ENCODE results near the gene KRT3.

The KRT3 gene

DNA sequence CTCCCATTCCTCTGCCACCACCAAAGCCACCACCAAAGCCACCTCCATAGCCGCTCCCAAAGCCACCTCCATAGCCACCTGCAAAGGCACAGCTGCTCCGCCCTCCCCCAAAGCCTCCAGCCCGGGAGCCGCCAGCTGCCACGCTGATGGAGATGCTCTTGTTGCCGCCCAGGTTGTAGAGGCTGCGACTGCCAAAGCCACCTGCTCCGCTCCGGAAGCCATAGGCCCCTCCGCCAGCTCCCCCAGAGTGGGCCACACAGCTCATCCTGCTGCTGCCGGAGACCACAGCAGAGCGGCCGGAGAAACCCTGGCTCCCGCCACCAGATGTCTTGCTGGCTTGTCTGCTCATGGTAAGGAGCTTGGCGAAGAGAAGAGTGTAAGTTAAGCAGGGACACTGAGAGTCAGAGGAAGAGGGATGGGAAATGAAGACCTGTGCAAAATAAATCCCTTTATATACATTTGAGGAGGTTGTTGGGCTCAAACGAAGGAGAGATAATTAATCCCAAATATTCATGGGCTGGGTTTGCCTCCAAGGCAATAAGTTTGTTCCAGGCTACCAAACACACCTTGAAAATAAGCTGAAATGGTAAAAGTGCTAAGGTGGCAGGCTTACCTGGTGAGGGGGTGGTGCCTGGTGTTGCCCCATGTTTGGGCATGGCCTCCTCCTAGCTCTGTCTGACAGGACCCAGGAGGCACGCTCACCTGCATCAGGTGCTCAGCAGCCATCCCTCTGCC, at the start of gene KRT3:
Gene KRT3, minus strand, starts transcription at position 424 of the 735 bp plus-strand sequence. Its CDS starts 75 bp downstream, at position 349.
- H3K27ac ChIP-seq (ENCODE audit: low read depth, low read length), result no peak within 1 kb of the TSS
- no peaks in the 10 kb centered on the region for H3K9me2 ChIP-seq (replicated peaks; ENCODE audit: control insufficient read depth, low read length)
- H3K79me2 ChIP-seq (ENCODE audit: control insufficient read depth, low read length), result no peaks in the 10 kb centered on the region
- no peak within 1 kb of the TSS for H3K4me2 ChIP-seq (ENCODE audit: low read length)
- H3K27me3 ChIP-seq (ENCODE audit: control insufficient read depth, low read length), result no peaks in the 10 kb centered on the region
- H3K36me3 ChIP-seq (ENCODE audit: control insufficient read depth, low read length), result no peaks in the 10 kb centered on the region
- no peak for TF ChIP-seq EZH2phosphoT487 (IDR thresholded peaks at IDR 0.05; ENCODE audit: borderline replicate concordance, low read length)
- TF ChIP-seq, protein P1, sequence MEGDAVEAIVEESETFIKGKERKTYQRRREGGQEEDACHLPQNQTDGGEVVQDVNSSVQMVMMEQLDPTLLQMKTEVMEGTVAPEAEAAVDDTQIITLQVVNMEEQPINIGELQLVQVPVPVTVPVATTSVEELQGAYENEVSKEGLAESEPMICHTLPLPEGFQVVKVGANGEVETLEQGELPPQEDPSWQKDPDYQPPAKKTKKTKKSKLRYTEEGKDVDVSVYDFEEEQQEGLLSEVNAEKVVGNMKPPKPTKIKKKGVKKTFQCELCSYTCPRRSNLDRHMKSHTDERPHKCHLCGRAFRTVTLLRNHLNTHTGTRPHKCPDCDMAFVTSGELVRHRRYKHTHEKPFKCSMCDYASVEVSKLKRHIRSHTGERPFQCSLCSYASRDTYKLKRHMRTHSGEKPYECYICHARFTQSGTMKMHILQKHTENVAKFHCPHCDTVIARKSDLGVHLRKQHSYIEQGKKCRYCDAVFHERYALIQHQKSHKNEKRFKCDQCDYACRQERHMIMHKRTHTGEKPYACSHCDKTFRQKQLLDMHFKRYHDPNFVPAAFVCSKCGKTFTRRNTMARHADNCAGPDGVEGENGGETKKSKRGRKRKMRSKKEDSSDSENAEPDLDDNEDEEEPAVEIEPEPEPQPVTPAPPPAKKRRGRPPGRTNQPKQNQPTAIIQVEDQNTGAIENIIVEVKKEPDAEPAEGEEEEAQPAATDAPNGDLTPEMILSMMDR (IDR thresholded peaks at IDR 0.05; ENCODE audit: low read depth, low read length, poor library complexity, severe bottlenecking), result no peak
- H3K4me1 ChIP-seq (ENCODE audit: control insufficient read depth, low read length), result no peaks in the 10 kb centered on the region
- H4K20me1 ChIP-seq (ENCODE audit: control insufficient read depth, insufficient read depth, low read depth, low read length), result no peaks in the 10 kb centered on the region
- no peaks in the 10 kb centered on the region for H3K9me3 ChIP-seq (ENCODE audit: control insufficient read depth, insufficient read depth, low read length)
- H3K4me3 ChIP-seq (ENCODE audit: low read length), result no peak within 1 kb of the TSS
- no peaks in the 10 kb centered on the region for H3F3A ChIP-seq (ENCODE audit: control insufficient read depth, insufficient read depth)

DNA sequence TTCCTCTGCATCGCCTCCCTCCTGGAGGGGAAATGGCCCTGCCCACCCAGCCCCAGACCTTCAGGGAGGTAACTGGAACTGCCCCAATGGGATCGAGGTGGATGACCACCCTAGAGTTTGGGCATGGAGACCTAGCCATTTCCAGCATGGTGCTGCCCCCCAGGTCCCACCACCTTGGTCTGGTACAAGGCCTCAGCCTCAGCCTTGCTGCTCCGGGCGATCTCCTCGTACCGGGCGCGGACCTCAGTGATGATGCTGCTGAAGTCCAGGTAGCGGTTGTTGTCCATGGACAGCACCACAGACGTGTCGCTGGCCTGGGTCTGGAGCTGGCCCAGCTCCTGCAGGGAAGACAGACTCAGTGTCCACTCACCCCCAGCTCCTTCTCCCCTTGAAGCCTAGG, 48.5 kb upstream of the KRT3 start:
- no peaks in the 10 kb centered on the region for H3F3A ChIP-seq (ENCODE audit: control insufficient read depth, insufficient read depth)

DNA sequence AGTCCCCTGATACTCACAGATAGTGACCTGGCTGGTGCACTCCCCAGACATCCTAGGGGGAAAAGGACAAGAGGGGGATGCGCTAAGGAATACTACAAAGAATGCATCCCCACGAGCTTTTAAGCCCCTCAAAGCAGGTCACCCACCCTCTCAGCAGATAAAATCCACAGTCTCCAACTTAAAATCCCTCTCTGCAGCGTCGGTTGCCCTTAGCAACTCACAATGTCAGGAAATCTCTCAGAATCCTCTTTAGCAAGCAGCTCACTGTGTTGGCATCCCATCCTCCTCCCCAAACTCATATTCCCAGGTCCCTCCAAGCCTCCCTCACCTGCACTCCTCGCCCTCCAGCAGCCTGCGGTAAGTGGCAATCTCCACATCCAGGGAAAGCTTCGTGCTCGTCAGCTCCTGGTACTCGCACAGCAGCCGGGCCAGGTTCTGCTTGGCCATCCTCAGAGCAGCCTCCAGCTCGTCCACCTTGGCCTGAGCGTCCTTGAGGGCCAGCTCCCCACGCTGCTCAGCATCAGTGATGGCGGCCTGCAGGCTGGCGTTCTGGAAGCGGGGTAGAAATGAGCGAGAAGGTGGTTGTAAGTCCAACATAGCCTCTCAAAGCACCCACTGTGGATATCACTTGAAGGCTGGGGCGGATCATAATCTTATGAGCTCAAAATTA, 43.7 kb upstream of the KRT3 start:
- Histone ChIP-seq H3F3A (ENCODE audit: control insufficient read depth, insufficient read depth) (no peaks in the 10 kb centered on the region), H3K79me2 (ENCODE audit: control insufficient read depth, low read length) (no peaks in the 10 kb centered on the region), H3K9me2 (replicated peaks; ENCODE audit: control insufficient read depth, low read length) (no peaks in the 10 kb centered on the region), H3K4me2 (ENCODE audit: low read length) (no peak overlapping the region), H3K27me3 (ENCODE audit: control insufficient read depth, low read length) (no peaks in the 10 kb centered on the region; the same call in 1 of the 2 replicates), H4K20me1 (ENCODE audit: control insufficient read depth, insufficient read depth, low read depth, low read length) (no peaks in the 10 kb centered on the region), H3K4me1 (ENCODE audit: control insufficient read depth, low read length) (no peaks in the 10 kb centered on the region), H3K9me3 (ENCODE audit: control insufficient read depth, insufficient read depth, low read length) (no peaks in the 10 kb centered on the region), H3K27ac (ENCODE audit: low read depth, low read length) (no peak overlapping the region), H3K36me3 (ENCODE audit: control insufficient read depth, low read length) (no peaks in the 10 kb centered on the region), H3K4me3 (ENCODE audit: low read length) (no peak overlapping the region)
- TF ChIP-seq, protein P1 (IDR thresholded peaks at IDR 0.05; ENCODE audit: low read depth, low read length, poor library complexity, severe bottlenecking), result no peak
- no peak for TF ChIP-seq EZH2phosphoT487 (IDR thresholded peaks at IDR 0.05; ENCODE audit: borderline replicate concordance, low read length)

More for the DNA sequence above, 48.5 kb upstream of the KRT3 start:
- no peaks in the 10 kb centered on the region for H3K4me1 ChIP-seq (ENCODE audit: control insufficient read depth, low read length)
- H3K36me3 ChIP-seq (ENCODE audit: control insufficient read depth, low read length), result no peaks in the 10 kb centered on the region
- no peaks in the 10 kb centered on the region for H3K9me3 ChIP-seq (ENCODE audit: control insufficient read depth, insufficient read depth, low read length)
- H3K4me2 ChIP-seq (ENCODE audit: low read length), result no peak overlapping the region
- no peaks in the 10 kb centered on the region for H4K20me1 ChIP-seq (ENCODE audit: control insufficient read depth, insufficient read depth, low read depth, low read length)
- no peaks in the 10 kb centered on the region for H3K9me2 ChIP-seq (replicated peaks; ENCODE audit: control insufficient read depth, low read length)
- H3K27me3 ChIP-seq (ENCODE audit: control insufficient read depth, low read length), result 0 out of 2 replicates have a peak, but pooled peaks cover 2% of the 10 kb centered on the region
- H3K27ac ChIP-seq (ENCODE audit: low read depth, low read length), result no peak overlapping the region
- H3K4me3 ChIP-seq (ENCODE audit: low read length), result no peak overlapping the region
- TF ChIP-seq, protein P1 (IDR thresholded peaks at IDR 0.05; ENCODE audit: low read depth, low read length, poor library complexity, severe bottlenecking), result no peak
- no peak for TF ChIP-seq EZH2phosphoT487 (IDR thresholded peaks at IDR 0.05; ENCODE audit: borderline replicate concordance, low read length)
- H3K79me2 ChIP-seq (ENCODE audit: control insufficient read depth, low read length), result no peaks in the 10 kb centered on the region

All from DOHH2 (cell line).